Measurements from ENCODE around the gene STXBP5L.
A peak's percentile ranks its signal among the peaks of the same experiment; 100 is the strongest.
"Not testable (repeated sequence)": the region's sequence is repeated elsewhere in the genome, so short reads cannot be mapped to it uniquely, and the experiment has no call there.

The STXBP5L gene

DNA sequence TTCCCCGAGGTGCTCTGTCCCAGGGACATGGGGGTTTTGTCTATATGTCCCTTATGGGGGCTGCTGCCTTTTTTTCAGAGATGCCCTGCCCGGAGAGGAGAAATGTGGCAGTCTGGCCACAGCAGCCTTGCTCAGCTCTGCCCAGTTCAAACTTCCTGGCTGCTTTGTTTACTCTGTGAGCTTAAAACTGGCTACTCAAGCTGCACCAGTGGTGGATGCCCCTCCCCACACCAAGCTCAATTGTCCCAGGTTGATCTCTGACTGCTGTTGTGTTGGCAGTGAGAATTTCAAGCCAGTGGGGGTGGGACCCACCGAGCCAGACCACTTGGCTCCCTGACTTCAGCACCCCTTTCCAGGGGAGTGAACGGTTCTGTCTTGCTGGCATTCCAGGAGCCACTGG is 188.9 kb downstream of the STXBP5L start:
- TF ChIP-seq CTCF (IDR thresholded peaks at IDR 0.05; ENCODE audit: low read length, missing control alignments): no peak
- H3K4me3 ChIP-seq (replicated peaks; ENCODE audit: low read depth, low read length): no peak overlapping the region

DNA sequence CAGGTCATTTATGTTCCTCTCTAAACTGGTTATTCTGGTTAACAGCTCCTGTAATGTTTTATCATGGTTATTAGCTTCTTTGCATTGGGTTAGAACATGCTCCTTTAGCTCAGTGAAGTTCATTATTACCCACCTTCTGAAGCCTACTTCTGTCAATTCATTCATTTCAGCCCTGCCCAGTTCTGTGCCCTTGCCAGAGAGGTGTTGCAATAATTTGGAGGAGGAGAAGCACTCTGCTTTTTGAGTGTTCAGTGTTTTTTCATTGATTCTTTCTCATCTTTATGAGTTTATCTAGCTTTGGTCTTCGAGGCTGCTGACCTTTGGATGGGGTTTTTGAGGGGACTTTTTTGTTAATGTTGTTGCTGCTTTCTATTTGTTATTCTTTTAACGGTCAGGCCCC is 203.1 kb downstream of the STXBP5L start:
- not testable (repeated sequence) for H3K4me3 ChIP-seq (replicated peaks; ENCODE audit: low read depth, low read length)
- peak; percentile 17 for DNase-seq (ENCODE audit: low read depth)

More for the DNA sequence above, 188.9 kb downstream of the STXBP5L start:
- no peak for DNase-seq (ENCODE audit: low read depth)

- no peak for DNase-seq (ENCODE audit: low read depth)
- no peak overlapping the region for H3K4me3 ChIP-seq (replicated peaks; ENCODE audit: low read depth, low read length)
- no peak for TF ChIP-seq CTCF (IDR thresholded peaks at IDR 0.05; ENCODE audit: low read length, missing control alignments)
Measured at GRCh38 chr3:121111914-121112612, 204.1 kb downstream of the STXBP5L start.

- H3K4me3 ChIP-seq (replicated peaks; ENCODE audit: low read depth, low read length): no peak overlapping the region
- DNase-seq (ENCODE audit: low read depth): peak; percentile 8
- TF ChIP-seq CTCF (IDR thresholded peaks at IDR 0.05; ENCODE audit: low read length, missing control alignments): no peak
Measured at GRCh38 chr3:121126033-121126706, 218.2 kb downstream of the STXBP5L start.

DNA sequence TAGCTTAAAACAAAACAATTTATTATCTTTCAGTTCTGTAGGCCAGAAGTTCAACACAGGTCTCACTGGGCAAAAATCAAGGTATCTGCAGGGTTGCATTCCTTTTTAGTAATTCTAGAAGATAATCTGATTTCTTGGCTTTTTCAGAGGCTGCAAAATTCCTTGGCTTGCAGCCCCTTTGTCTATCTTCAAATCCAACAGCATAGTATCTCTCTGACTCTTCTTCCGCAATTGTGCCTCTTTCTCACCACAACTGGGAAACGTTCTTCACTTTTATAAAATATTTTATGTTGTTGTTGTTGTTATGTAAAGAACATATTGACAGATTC is 218.7 kb downstream of the STXBP5L start:
- TF ChIP-seq CTCF (IDR thresholded peaks at IDR 0.05; ENCODE audit: low read length, missing control alignments): no peak
- no peak overlapping the region for H3K4me3 ChIP-seq (replicated peaks; ENCODE audit: low read depth, low read length)
- no peak for DNase-seq (ENCODE audit: low read depth)

DNA sequence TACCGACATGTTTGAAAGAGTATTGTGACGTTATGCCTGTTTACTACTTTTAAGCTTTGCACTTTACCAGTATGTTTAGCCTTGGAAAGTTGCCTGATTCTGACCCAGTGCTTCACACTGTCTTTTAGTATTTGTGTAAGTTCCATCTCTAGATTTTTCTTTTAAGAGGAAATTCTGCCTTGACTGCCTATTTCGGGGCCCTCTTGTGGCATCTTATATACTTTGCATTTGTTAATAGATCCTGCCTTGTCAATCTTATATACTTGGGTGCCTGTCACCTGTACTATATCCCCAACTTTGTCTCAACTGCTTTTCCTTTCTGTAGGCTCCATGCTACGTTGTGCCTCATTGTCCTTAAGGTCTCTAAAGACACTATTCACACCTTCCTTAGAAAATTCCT is 244.6 kb downstream of the STXBP5L start:
- H3K4me3 ChIP-seq (replicated peaks; ENCODE audit: low read depth, low read length): no peak overlapping the region
- TF ChIP-seq CTCF (IDR thresholded peaks at IDR 0.05; ENCODE audit: low read length, missing control alignments): peak; percentile 39
- peak; percentile 53 for DNase-seq (ENCODE audit: low read depth)

DNA sequence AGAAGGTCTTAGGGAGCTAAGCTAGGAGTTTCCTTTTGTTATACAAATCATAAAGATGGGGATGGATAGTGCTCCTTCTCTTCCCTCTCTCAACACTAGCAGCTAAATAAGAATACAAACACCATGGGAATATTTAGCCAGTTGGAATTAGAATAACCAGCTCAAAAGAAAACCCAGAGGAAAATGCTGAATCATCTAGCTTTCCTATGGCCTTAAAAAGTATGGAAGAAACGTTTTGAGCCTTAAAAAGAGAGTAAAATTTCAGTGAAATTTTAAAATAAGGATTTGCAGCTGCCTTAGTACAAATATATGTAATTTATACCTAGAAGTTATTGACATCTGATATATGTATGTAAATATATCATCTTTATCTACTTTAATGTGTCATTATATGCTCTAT is 245.8 kb downstream of the STXBP5L start:
- TF ChIP-seq CTCF (IDR thresholded peaks at IDR 0.05; ENCODE audit: low read length, missing control alignments): no peak
- H3K4me3 ChIP-seq (replicated peaks; ENCODE audit: low read depth, low read length): no peak overlapping the region
- no peak for DNase-seq (ENCODE audit: low read depth)
